Measurements from ENCODE around the gene RNF223. TPM values are rescaled to one million over a fixed set of nuclear protein-coding genes. Genes with fewer than 3 reads are reported as not detected.

Gene RNF223
- total RNA-seq, 4 donors from 2014 or later = 1.3 TPM; not detected in 3

DNA sequence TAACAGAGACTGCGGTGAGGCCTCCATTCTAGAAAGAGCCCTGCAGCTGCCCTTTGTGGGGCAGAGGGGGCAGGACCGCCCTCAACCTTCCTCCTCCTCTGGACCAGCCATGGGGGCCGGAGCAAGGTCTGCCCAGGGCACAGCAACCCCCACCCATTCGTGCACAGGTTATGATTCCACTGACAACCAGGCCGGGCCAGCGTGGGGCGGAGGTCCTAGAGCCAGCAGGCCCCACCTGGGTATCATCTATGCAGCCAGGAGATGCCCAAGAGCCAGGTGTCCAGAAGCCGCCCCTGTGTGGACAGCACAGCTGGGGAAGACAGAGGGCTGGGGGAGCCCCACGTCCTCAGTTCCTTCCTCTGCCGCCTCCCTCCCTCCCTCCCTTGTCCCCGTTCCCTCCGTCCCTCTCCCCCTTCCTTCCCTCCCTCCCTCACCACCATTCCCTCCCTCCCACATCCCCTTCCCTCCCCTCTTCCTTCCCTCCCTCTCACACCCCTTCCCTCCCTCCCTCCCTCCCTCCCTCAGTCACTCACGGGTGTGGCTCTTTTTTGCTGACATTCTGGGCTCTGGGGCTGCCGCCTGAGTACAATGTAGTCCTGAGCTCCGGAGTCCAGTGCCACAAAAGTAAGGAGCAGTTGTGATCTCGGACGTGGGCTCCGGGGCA, 12.3 kb downstream of the RNF223 start:
- H3K4me3 ChIP-seq = no peak overlapping the region
- peaks cover 3 to 34% (median 26%) of the 10 kb centered on the region in 4 donors for H3K4me1 ChIP-seq
- H3K27me3 ChIP-seq = peaks cover 0 to 42% of the 10 kb centered on the region in 2 donors
- peaks cover 0 to 4% (median 0%) of the 10 kb centered on the region in 4 donors for H3K9me3 ChIP-seq
- no peak overlapping the region for H3K27ac ChIP-seq
- TF ChIP-seq, protein P1, sequence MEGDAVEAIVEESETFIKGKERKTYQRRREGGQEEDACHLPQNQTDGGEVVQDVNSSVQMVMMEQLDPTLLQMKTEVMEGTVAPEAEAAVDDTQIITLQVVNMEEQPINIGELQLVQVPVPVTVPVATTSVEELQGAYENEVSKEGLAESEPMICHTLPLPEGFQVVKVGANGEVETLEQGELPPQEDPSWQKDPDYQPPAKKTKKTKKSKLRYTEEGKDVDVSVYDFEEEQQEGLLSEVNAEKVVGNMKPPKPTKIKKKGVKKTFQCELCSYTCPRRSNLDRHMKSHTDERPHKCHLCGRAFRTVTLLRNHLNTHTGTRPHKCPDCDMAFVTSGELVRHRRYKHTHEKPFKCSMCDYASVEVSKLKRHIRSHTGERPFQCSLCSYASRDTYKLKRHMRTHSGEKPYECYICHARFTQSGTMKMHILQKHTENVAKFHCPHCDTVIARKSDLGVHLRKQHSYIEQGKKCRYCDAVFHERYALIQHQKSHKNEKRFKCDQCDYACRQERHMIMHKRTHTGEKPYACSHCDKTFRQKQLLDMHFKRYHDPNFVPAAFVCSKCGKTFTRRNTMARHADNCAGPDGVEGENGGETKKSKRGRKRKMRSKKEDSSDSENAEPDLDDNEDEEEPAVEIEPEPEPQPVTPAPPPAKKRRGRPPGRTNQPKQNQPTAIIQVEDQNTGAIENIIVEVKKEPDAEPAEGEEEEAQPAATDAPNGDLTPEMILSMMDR (IDR thresholded peaks at IDR 0.05) = no peak
- TF ChIP-seq POLR2A (IDR thresholded peaks at IDR 0.05) = no peak
- no peaks in the 10 kb centered on the region for H3K36me3 ChIP-seq
- no peak for DNase-seq

DNA sequence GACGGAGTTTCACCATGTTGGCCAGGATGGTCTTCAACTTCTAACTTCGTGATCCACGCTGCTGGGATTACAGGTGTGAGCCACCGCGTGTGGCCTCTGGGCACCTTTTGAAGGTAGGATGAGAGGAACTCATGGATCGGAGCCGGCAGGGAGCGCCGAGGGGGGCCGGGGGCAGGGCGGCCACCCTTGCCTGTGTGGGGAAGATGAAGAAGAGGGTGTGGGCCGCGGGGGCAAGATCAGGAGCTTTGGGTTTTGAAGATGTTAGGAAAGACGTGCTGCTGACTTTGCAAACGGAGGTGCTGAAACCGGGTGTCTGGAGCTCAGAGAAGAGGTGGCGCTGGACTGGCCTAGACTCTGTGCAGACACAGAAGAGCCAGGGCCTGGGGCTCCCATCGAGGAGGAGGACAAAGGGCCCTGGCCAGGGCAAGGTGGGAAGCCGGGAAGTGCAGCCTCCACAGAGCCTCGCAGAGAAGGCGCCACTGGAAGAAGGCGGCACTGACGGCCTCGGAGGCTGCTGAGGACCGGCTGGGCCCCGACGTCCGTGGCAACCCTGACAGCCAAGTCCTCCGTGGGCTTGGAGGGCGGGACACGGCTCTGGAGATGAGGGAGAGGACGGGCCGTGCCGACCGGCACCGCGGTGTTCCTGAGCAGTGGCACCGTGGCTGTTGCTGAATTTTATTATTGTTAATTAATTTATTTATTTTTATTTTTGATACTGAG, 13.7 kb downstream of the RNF223 start:
- no peak for TF ChIP-seq POLR2A (IDR thresholded peaks at IDR 0.05)
- TF ChIP-seq, protein P1 (IDR thresholded peaks at IDR 0.05) = no peak
- Histone ChIP-seq H3K36me3 (no peaks in the 10 kb centered on the region), H3K27me3 (peaks cover 0 to 42% of the 10 kb centered on the region in 2 donors), H3K9me3 (peaks cover 0 to 4% (median 0%) of the 10 kb centered on the region in 4 donors), H3K4me3 (no peak overlapping the region), H3K27ac (no peak overlapping the region), H3K4me1 (peaks cover 3 to 34% (median 26%) of the 10 kb centered on the region in 4 donors)
- no peak for DNase-seq

DNA sequence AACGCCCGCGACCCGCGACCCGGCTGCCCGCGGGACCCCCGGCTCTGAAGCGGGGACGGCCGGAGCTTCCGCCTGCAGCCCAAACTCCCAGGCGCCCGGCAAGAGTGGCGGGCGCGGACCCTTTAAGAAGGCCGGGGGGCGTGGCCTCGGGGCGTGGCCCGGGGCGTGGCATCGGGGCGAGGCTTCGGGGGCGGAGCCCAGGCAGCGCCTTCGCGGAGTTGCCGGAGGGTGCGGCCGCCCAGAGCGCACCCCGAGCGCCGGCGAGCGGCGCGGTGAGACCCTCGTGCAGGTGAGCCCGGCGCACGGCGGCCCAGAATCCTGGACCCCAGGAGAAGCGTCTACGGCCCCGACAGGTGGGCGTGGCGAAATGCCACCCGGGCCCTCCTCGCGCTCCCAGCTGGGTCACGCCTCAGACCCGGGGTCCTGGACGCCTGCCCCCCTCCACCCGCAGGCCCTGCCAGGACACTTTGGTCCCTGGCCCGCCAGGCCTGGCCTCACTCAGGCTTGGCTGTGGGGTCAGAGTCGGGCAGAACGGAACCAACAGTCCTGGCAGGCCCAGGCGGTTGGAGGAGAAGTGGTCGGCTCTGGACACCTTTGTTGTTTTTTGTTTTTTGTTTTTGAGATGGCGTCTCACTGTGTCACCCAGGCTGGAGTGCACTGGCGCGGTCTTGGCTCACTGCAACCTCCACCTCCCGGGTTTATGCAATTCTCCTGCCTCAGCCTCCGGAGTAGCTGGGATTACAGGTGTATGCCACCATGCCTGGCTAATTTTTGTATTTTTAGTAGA, 14.4 kb downstream of the RNF223 start:
- Histone ChIP-seq H3K4me3 (peak overlapping the region; percentile 32 to 63 (median 62)), H3K36me3 (peaks cover 0 to 7% (median 0%) of the 10 kb centered on the region in 3 donors), H3K9me3 (peaks cover 0 to 4% (median 0%) of the 10 kb centered on the region in 4 donors), H3K27me3 (peaks cover 0 to 42% of the 10 kb centered on the region in 2 donors), H3K4me1 (peaks cover 3 to 34% (median 26%) of the 10 kb centered on the region in 4 donors), H3K27ac (no peak overlapping the region)
- TF ChIP-seq, protein P1 (IDR thresholded peaks at IDR 0.05) = peak in 2 of 6 experiments; percentile 3 to 20
- TF ChIP-seq POLR2A (IDR thresholded peaks at IDR 0.05) = no peak
- DNase-seq = peak; percentile 93 to 97 (median 94)

DNA sequence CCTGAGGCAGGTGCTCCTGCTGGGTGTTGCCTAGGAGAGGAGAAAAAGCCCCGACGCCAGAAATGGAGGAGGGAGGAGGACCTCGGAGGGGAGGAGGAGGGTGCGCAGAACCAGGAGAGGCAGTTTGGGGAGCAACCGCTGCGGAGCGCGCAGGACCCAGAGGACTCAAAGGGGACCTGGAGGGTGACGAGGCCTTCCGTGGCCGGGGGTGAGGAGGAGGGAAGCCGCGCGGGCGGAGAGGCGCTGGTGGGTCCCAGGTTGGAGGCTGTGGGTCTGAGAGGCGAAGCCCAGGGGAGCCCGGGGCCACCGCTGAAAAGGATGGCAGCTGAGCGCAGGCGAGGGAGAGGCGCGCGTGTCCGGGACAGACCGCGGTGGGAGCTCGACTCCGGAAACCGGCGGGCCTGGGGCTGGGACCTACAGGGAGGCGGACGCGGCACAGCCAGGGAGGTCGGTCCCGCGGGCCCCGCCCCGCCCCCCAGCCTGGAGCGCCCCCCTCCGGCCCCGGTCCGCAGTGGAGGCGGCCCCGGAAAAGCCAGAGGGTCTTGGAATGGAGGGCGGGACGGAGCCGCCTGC, 15.1 kb downstream of the RNF223 start:
- DNase-seq = peak in 2 of 3 donors; percentile 26 to 62
- Histone ChIP-seq H3K27me3 (peaks cover 0 to 42% of the 10 kb centered on the region in 2 donors), H3K4me1 (peaks cover 2 to 28% (median 21%) of the 10 kb centered on the region in 4 donors), H3K9me3 (peaks cover 0 to 4% (median 0%) of the 10 kb centered on the region in 4 donors), H3K27ac (no peak overlapping the region), H3K4me3 (peak overlapping the region; percentile 32 to 63 (median 62)), H3K36me3 (peaks cover 0 to 13% (median 0%) of the 10 kb centered on the region in 3 donors)
- TF ChIP-seq, protein P1 (IDR thresholded peaks at IDR 0.05) = no peak
- TF ChIP-seq POLR2A (IDR thresholded peaks at IDR 0.05) = no peak
